ENCODE data around the gene CACNA2D4.

The CACNA2D4 gene

GRCh38 chr12:1766110-1766509 lies 152.3 kb downstream of the CACNA2D4 start:
- TF ChIP-seq CTCF (IDR thresholded peaks at IDR 0.05; ENCODE audit: control insufficient read depth, extremely low read depth, insufficient read depth), result no peak
- DNase-seq (ENCODE audit: low read depth), result no peak
- no peak overlapping the region for H3K4me3 ChIP-seq (ENCODE audit: low read depth, low read length)

- TF ChIP-seq CTCF (IDR thresholded peaks at IDR 0.05; ENCODE audit: control insufficient read depth, extremely low read depth, insufficient read depth), result no peak
- H3K4me3 ChIP-seq (ENCODE audit: low read depth, low read length), result no peak overlapping the region
- DNase-seq (ENCODE audit: low read depth), result no peak
Measured at GRCh38 chr12:1763153-1763552, 155.3 kb downstream of the CACNA2D4 start.

GRCh38 chr12:1761857-1762256 lies 156.6 kb downstream of the CACNA2D4 start:
- no peak for DNase-seq (ENCODE audit: low read depth)
- H3K4me3 ChIP-seq (ENCODE audit: low read depth, low read length), result no peak overlapping the region
- no peak for TF ChIP-seq CTCF (IDR thresholded peaks at IDR 0.05; ENCODE audit: control insufficient read depth, extremely low read depth, insufficient read depth)

GRCh38 chr12:1760566-1761382 lies 157.7 kb downstream of the CACNA2D4 start:
- DNase-seq (ENCODE audit: low read depth), result no peak
- no peak for TF ChIP-seq CTCF (IDR thresholded peaks at IDR 0.05; ENCODE audit: control insufficient read depth, extremely low read depth, insufficient read depth)
- H3K4me3 ChIP-seq (ENCODE audit: low read depth, low read length), result no peak overlapping the region

GRCh38 chr12:1758887-1759286 lies 159.6 kb downstream of the CACNA2D4 start:
- no peak for DNase-seq (ENCODE audit: low read depth)
- H3K4me3 ChIP-seq (ENCODE audit: low read depth, low read length), result no peak overlapping the region
- no peak for TF ChIP-seq CTCF (IDR thresholded peaks at IDR 0.05; ENCODE audit: control insufficient read depth, extremely low read depth, insufficient read depth)

GRCh38 chr12:1758376-1758775 lies 160.1 kb downstream of the CACNA2D4 start:
- no peak for DNase-seq (ENCODE audit: low read depth)

More at GRCh38 chr12:1758376-1758775, 160.1 kb downstream of the CACNA2D4 start:
- no peak overlapping the region for H3K4me3 ChIP-seq (ENCODE audit: low read depth, low read length)
- TF ChIP-seq CTCF (IDR thresholded peaks at IDR 0.05; ENCODE audit: control insufficient read depth, extremely low read depth, insufficient read depth), result no peak

All from LNCaP clone FGC (cell line).